ENCODE data around the gene TCERG1. TPM values are rescaled to one million over a fixed set of nuclear protein-coding genes. Genes with fewer than 3 reads are reported as not detected.

The TCERG1 gene
- total RNA-seq, 1 donor from 2014 or later: 40.5 TPM

GRCh38 chr5:146440870-146441495, 6.2 kb upstream of the TCERG1 start:
- no peak for TF ChIP-seq CTCF (IDR thresholded peaks at IDR 0.05)

GRCh38 chr5:146441896-146442295, 5.2 kb upstream of the TCERG1 start:
- no peak overlapping the region for H3K4me3 Mint-ChIP-seq (ENCODE audit: unreplicated experiment)
- no peaks in the 10 kb centered on the region for H3K9me3 Mint-ChIP-seq (ENCODE audit: low read depth)
- no peaks in the 10 kb centered on the region for H3K4me1 Mint-ChIP-seq (ENCODE audit: low read depth)
- no peaks in the 10 kb centered on the region for H3K36me3 Mint-ChIP-seq (ENCODE audit: low read depth)
- no peak for DNase-seq (ENCODE audit: low spot score)
- TF ChIP-seq CTCF (IDR thresholded peaks at IDR 0.05): no peak
- no peak overlapping the region for H3K27ac Mint-ChIP-seq (ENCODE audit: unreplicated experiment)
- peaks cover 11% of the 10 kb centered on the region for H3K27me3 Mint-ChIP-seq (ENCODE audit: low read depth)

More at GRCh38 chr5:146440870-146441495, 6.2 kb upstream of the TCERG1 start:
- no peak for DNase-seq (ENCODE audit: low spot score)
- Mint-ChIP-seq H3K9me3 (ENCODE audit: low read depth) (no peaks in the 10 kb centered on the region), H3K4me3 (ENCODE audit: unreplicated experiment) (no peak overlapping the region), H3K27ac (ENCODE audit: unreplicated experiment) (no peak overlapping the region), H3K4me1 (ENCODE audit: low read depth) (no peaks in the 10 kb centered on the region), H3K27me3 (ENCODE audit: low read depth) (peaks cover 15% of the 10 kb centered on the region), H3K36me3 (ENCODE audit: low read depth) (no peaks in the 10 kb centered on the region)

- TF ChIP-seq CTCF (IDR thresholded peaks at IDR 0.05): no peak
- Mint-ChIP-seq H3K27ac (ENCODE audit: unreplicated experiment) (peak overlapping the region; percentile 99), H3K4me1 (ENCODE audit: low read depth) (peaks cover 29% of the 10 kb centered on the region), H3K4me3 (ENCODE audit: unreplicated experiment) (peak overlapping the region; percentile 97), H3K36me3 (ENCODE audit: low read depth) (peaks cover 2% of the 10 kb centered on the region), H3K27me3 (ENCODE audit: low read depth) (no peaks in the 10 kb centered on the region), H3K9me3 (ENCODE audit: low read depth) (no peaks in the 10 kb centered on the region)
- no peak for DNase-seq (ENCODE audit: low spot score)
Measured at GRCh38 chr5:146447734-146448380, 724 bp downstream of the TCERG1 start.

GRCh38 chr5:146448783-146449519, 1.8 kb downstream of the TCERG1 start:
- Mint-ChIP-seq H3K27ac (ENCODE audit: unreplicated experiment) (peak overlapping the region; percentile 99), H3K4me3 (ENCODE audit: unreplicated experiment) (peak overlapping the region; percentile 97), H3K4me1 (ENCODE audit: low read depth) (peaks cover 31% of the 10 kb centered on the region), H3K27me3 (ENCODE audit: low read depth) (no peaks in the 10 kb centered on the region), H3K36me3 (ENCODE audit: low read depth) (peaks cover 2% of the 10 kb centered on the region), H3K9me3 (ENCODE audit: low read depth) (no peaks in the 10 kb centered on the region)
- no peak for TF ChIP-seq CTCF (IDR thresholded peaks at IDR 0.05)
- DNase-seq (ENCODE audit: low spot score): no peak

GRCh38 chr5:146450002-146450401, 2.9 kb downstream of the TCERG1 start:
- H3K9me3 Mint-ChIP-seq (ENCODE audit: low read depth): no peaks in the 10 kb centered on the region
- no peak for TF ChIP-seq CTCF (IDR thresholded peaks at IDR 0.05)
- H3K27me3 Mint-ChIP-seq (ENCODE audit: low read depth): no peaks in the 10 kb centered on the region
- H3K27ac Mint-ChIP-seq (ENCODE audit: unreplicated experiment): no peak overlapping the region
- H3K36me3 Mint-ChIP-seq (ENCODE audit: low read depth): peaks cover 2% of the 10 kb centered on the region
- H3K4me3 Mint-ChIP-seq (ENCODE audit: unreplicated experiment): no peak overlapping the region
- DNase-seq (ENCODE audit: low spot score): no peak
- peaks cover 35% of the 10 kb centered on the region for H3K4me1 Mint-ChIP-seq (ENCODE audit: low read depth)

Measured in chondrocyte (in vitro differentiated cells).